Stimulated activated CD4-positive, alpha-beta T cell treated with anti-CD3 and anti-CD28 coated beads, Interleukin-1b, Interleukin-23, amount 100 ng/mL, for 24 hours (primary cell): ENCODE measurements around the gene RBMY1E.
"Not testable (repeated sequence)": the region's sequence is repeated elsewhere in the genome, so short reads cannot be mapped to it uniquely, and the experiment has no call there.

Source experiments
- DNase-seq, 4 experiments: peaks; one replicate each; pipeline ENCODE4 v3.0.0-alpha.2; 2020; ENCODE audit warnings: low read depth in 4 of 4, low spot score in 1 of 4

The RBMY1E gene

DNA sequence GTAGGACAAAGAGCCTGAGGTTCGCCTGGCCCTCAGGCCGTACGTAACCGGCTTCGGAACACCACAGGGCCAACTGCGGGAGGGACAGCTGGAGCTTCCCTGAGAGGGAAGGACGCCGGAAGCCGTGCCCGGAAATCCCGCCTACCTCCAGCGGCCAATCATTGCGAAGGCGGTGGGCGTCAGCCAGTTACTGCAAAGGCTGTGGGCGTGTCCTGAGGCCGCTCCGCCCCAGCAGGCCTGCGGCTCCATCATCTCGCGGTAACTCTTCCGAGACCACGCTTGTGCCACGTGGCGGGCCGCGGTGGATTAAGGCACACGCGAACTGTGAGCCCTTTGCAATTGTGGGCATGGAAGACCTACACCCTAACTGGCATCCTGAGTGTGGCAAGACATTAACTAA, at the start of gene RBMY1E:
TSS of gene RBMY1E (minus strand) at position 101 of the 400 bp plus-strand sequence. CDS start 1,978 bp downstream, outside the sequence.
- not testable (repeated sequence) for DNase-seq

DNA sequence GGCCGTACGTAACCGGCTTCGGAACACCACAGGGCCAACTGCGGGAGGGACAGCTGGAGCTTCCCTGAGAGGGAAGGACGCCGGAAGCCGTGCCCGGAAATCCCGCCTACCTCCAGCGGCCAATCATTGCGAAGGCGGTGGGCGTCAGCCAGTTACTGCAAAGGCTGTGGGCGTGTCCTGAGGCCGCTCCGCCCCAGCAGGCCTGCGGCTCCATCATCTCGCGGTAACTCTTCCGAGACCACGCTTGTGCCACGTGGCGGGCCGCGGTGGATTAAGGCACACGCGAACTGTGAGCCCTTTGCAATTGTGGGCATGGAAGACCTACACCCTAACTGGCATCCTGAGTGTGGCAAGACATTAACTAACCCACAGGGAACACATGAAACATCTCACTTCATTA, 23.4 kb downstream of the RBMY1E start, which contains the start of gene RBMY1D:
TSS of gene RBMY1D (minus strand) at position 101 of the 400 bp plus-strand sequence. CDS start 2,013 bp downstream, outside the sequence.
- not testable (repeated sequence) for DNase-seq

DNA sequence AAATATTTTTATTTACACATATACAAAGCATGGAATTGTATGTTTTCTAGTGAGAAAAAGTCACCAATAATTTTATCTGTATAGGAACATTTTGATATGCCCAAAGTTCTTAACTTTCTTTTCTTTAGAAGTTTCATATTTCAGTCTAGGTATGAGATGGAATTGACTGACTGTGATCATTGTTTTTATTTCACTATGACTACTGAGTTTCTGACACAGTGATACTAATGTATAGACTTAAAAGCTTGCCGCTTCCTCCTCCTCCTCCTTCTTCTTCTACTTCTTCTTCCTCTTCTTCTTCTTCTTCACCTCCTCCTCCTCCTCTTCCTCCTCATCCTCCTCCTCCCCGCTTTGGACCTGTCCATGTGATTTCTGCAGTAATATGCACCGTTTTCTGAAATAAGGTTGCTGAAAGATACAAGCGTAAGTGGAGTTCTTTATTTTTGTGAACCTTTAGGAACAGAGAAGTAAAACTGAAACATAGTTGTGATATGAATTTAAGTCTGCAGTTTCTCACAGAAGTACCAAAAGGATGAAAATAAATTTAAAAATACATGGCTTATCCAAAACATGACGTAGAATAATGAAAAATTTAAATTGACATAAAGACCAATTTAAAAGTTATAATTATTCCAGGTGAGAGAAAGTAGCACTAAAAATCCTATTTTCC, 48.3 kb downstream of the RBMY1E start:
- not testable (repeated sequence) for DNase-seq
